Left renal pelvis (tissue), 4 donors: ENCODE data around the gene RHOG. TPM values are rescaled to one million over a fixed set of nuclear protein-coding genes. Genes with fewer than 3 reads are reported as not detected.
A peak's percentile ranks its signal among the peaks of the same experiment; 100 is the strongest.
"Not testable (repeated sequence)": the region's sequence is repeated elsewhere in the genome, so short reads cannot be mapped to it uniquely, and the experiment has no call there.

Experiments used
- DNase-seq, 4 donors: peaks; one replicate each; pipeline ENCODE4 v3.0.0-alpha.2; 2013; ENCODE audit warnings: low read depth in 4 of 4, low spot score in 3 of 4
- polyA plus RNA-seq, 4 donors: library from polyadenylated mRNA; unstranded; fragments of 120-200 nt; gene quantifications; one replicate each; pipeline ENCODE4 v1.2.1, GENCODE V29; 2013; ENCODE audit not compliant: insufficient read length in 4 of 4

RHOG gene
- polyA plus RNA-seq, 4 donors, result 22.0 to 30.5 (median 25.8) TPM

GRCh38 chr11:3810951-3811350, 29.8 kb downstream of the RHOG start:
- no peak for DNase-seq

GRCh38 chr11:3810446-3810845, 30.3 kb downstream of the RHOG start:
- no peak for DNase-seq

GRCh38 chr11:3809624-3809928, 31.2 kb downstream of the RHOG start:
- DNase-seq, result no peak

- peak in 1 of 4 donors; percentile 20 for DNase-seq
These were observed 31.7 kb downstream of the RHOG start for GRCh38 chr11:3808861-3809623.

GRCh38 chr11:3807909-3808860, 32.6 kb downstream of the RHOG start, which contains the start of gene PGAP2:
Gene PGAP2 (plus strand): TSS chr11:3808560. CDS start chr11:3811260, 2,700 bp downstream.
- DNase-seq, result peak in 2 of 4 donors; percentile 39 to 55

- DNase-seq, result no peak
These were observed 36.8 kb downstream of the RHOG start for GRCh38 chr11:3803726-3804495.

- DNase-seq, result no peak
These were observed 38.6 kb downstream of the RHOG start for GRCh38 chr11:3802011-3802790.

GRCh38 chr11:3799873-3800272, 40.9 kb downstream of the RHOG start:
- no peak for DNase-seq

GRCh38 chr11:3799143-3799542, 41.6 kb downstream of the RHOG start:
- no peak for DNase-seq

GRCh38 chr11:3797329-3798090, 43.2 kb downstream of the RHOG start, which contains the start of gene NUP98:
Gene NUP98 (minus strand): TSS chr11:3797554. CDS start chr11:3782117, 15,437 bp downstream.
- DNase-seq, result peak; percentile 98 to 99 (median 99)

GRCh38 chr11:3796801-3797328, 43.9 kb downstream of the RHOG start:
- DNase-seq, result peak in 1 of 4 donors; percentile 30

- DNase-seq, result no peak
These were observed 44.4 kb downstream of the RHOG start for GRCh38 chr11:3796346-3796745.

- DNase-seq, result no peak
These were observed 44.8 kb downstream of the RHOG start for GRCh38 chr11:3796002-3796311.

- DNase-seq, result no peak
These were observed 45.4 kb downstream of the RHOG start for GRCh38 chr11:3795131-3796001.

GRCh38 chr11:3794387-3794786, 46.4 kb downstream of the RHOG start:
- DNase-seq, result not testable (repeated sequence)

GRCh38 chr11:3786781-3787428, 53.9 kb downstream of the RHOG start:
- DNase-seq, result no peak

GRCh38 chr11:3783611-3784010, 57.1 kb downstream of the RHOG start:
- no peak for DNase-seq

GRCh38 chr11:3782963-3783362, 57.8 kb downstream of the RHOG start:
- no peak for DNase-seq
